ENCODE results near the gene SLF2.

GRCh38 chr10:100864978-100865377, 47.8 kb upstream of the SLF2 start:
- no peak for TF ChIP-seq REST (IDR thresholded peaks at IDR 0.05; ENCODE audit: insufficient replicate concordance, low read depth)
- TF ChIP-seq GABPA (IDR thresholded peaks at IDR 0.05; ENCODE audit: low read depth), result no peak
- TF ChIP-seq CTCF (IDR thresholded peaks at IDR 0.05; ENCODE audit: insufficient read depth, low read length), result no peak
- TF ChIP-seq POLR2AphosphoS5 (IDR thresholded peaks at IDR 0.05; ENCODE audit: low read depth), result no peak
